ENCODE data around the gene PTPDC1.
"Not testable (repeated sequence)": the region's sequence is repeated elsewhere in the genome, so short reads cannot be mapped to it uniquely, and the experiment has no call there.

Gene PTPDC1

GRCh38 chr9:94080249-94080648 is 4.0 kb upstream of the PTPDC1 start:
- TF ChIP-seq POLR2A (IDR thresholded peaks at IDR 0.05; ENCODE audit: low read length): no peak
- no peak for TF ChIP-seq GATA1 (IDR thresholded peaks at IDR 0.05; ENCODE audit: low read depth, low read length)
- no peak for DNase-seq

GRCh38 chr9:94081435-94081834 is 2.8 kb upstream of the PTPDC1 start:
- TF ChIP-seq POLR2A (IDR thresholded peaks at IDR 0.05; ENCODE audit: low read length) (no peak), GATA1 (IDR thresholded peaks at IDR 0.05; ENCODE audit: low read depth, low read length) (no peak)
- DNase-seq: no peak

- DNase-seq: no peak
- no peak for TF ChIP-seq POLR2A (IDR thresholded peaks at IDR 0.05; ENCODE audit: low read length)
- TF ChIP-seq GATA1 (IDR thresholded peaks at IDR 0.05; ENCODE audit: low read depth, low read length): no peak
These were observed 2.3 kb upstream of the PTPDC1 start for GRCh38 chr9:94081864-94082463.

GRCh38 chr9:94082553-94082952 is 1.7 kb upstream of the PTPDC1 start:
- DNase-seq: no peak
- TF ChIP-seq GATA1 (IDR thresholded peaks at IDR 0.05; ENCODE audit: low read depth, low read length): no peak
- TF ChIP-seq POLR2A (IDR thresholded peaks at IDR 0.05; ENCODE audit: low read length): no peak

GRCh38 chr9:94082956-94083355 is 1.3 kb upstream of the PTPDC1 start:
- no peak for DNase-seq
- TF ChIP-seq POLR2A (IDR thresholded peaks at IDR 0.05; ENCODE audit: low read length) (no peak), GATA1 (IDR thresholded peaks at IDR 0.05; ENCODE audit: low read depth, low read length) (no peak)

DNA sequence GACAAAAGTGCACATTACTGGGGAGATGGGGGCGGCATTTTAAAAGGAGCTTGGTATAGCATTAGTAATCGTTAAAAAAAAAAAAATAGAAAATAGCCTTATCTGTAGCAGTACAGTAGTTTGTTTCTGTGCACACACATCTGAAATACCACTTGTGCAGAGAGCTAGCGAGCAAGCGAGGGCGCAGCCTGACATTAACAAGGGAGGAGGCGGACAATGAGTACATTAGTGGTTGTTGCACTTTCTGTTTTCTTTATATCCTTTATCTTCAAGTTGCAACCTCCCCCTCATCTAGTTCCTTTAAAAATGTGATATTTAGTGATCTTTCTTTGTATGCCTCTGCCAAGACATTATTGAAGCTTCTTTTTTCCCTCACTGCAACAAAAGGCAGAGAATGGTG is 880 bp upstream of the PTPDC1 start:
- no peak for TF ChIP-seq GATA1 (IDR thresholded peaks at IDR 0.05; ENCODE audit: low read depth, low read length)
- no peak for TF ChIP-seq POLR2A (IDR thresholded peaks at IDR 0.05; ENCODE audit: low read length)
- DNase-seq: no peak

DNA sequence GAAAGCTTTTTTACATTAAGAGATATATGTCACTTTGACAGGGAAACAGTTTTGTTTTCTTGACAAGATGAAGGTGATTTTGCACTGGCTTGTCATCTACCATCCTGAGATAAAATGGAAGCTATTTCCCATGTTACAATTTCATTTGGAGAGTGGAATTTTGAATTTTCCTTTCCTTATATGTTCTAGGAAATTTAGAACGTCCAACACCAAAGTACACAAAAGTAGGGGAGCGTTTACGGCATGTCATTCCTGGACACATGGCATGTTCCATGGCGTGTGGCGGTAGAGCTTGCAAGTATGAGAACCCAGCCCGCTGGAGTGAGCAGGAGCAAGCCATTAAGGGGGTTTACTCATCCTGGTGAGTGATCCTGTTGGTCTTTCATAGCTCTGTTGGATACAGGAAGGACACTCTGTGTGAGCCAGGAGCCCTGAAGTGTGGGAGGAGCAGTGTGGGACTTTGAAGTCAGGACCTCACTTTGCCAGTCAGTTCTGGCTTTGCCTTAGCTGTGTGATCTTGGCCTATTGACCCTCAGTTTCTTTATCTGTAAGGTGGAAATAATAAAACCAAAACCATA is 887 bp downstream of the PTPDC1 start:
- DNase-seq: peak in 1 of 2 experiments; percentile 7
- TF ChIP-seq POLR2A (IDR thresholded peaks at IDR 0.05; ENCODE audit: low read length) (no peak), GATA1 (IDR thresholded peaks at IDR 0.05; ENCODE audit: low read depth, low read length) (no peak)

DNA sequence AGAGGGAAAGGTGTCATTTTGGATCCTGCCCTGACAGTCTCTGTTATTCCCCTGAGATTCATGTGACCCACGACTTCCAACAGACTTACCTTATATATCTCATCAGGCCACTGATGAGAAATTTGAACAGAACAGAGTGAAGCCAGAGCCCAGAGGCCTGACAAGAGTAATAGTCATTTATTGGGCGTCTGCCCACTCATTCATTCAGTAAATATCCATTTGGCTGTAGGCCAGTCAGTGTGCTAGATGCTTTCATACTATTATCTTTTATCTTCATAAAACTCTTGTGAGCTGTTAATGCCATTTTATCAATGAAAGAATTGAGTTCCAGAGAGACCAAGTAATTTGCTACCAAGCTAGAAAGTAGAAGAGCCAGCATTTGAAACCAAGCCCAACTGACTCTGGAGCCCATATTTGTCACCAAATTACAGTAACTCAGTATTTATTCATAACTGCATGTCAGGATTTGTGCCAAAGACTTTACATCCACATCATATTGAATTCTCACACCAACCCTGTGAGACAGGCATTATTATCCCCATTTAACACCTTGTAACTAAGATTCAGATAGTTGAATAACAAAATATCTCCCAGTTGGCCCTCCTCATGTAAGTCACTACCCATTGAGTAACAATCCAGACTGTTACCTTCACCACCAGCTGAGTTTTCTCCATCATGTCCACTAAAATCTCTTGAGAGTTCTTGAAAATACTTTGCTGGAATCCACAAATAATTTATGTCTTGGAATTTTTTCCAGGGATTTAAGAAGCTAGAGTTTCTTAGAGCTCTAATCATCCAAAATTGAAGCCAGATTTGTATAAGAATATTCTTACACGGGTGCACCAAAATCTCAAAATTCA is 2.5 kb downstream of the PTPDC1 start:
- TF ChIP-seq POLR2A (IDR thresholded peaks at IDR 0.05; ENCODE audit: low read length) (no peak), GATA1 (IDR thresholded peaks at IDR 0.05; ENCODE audit: low read depth, low read length) (no peak)
- peak; percentile 18 to 32 for DNase-seq

DNA sequence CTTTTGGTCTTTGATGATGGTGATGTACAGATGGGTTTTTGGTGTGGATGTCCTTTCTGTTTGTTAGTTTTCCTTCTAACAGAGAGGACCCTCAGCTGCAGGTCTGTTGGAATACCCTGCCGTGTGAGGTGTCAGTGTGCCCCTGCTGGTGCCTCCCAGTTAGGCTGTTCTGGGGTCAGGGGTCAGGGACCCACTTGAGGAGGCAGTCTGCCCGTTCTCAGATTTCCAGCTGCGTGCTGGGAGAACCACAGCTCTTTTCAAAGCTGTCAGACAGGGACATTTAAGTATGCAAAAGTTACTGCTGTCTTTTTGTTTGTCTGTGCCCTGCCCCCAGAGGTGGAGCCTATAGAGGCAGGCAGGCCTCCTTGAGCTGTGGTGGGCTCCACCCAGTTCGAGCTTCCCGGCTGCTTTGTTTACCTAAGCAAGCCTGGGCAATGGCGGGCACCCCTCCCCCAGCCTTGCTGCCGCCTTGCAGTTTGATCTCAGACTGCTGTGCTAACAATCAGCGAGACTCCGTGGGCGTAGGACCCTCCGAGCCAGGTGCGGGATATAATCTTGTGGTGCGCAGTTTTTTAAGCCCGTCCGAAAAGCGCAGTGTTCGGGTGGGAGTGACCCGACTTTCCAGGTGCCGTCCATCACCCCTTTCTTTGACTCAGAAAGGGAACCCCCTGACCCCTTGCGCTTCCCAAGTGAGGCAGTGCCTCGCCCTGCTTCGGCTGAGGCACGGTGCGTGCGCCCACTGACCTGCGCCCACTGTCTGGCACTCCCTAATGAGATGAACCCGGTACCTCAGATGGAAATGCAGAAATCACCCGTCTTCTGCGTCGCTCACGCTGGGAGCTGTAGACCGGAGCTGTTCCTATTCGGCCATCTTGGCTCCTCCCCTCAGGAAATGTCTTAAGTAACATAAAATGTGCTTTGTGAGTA is 10.2 kb downstream of the PTPDC1 start:
- not testable (repeated sequence) for DNase-seq

GRCh38 chr9:94096819-94097577 is 12.7 kb downstream of the PTPDC1 start:
- no peak for TF ChIP-seq GATA1 (IDR thresholded peaks at IDR 0.05; ENCODE audit: low read depth, low read length)
- TF ChIP-seq POLR2A (IDR thresholded peaks at IDR 0.05; ENCODE audit: low read length): no peak
- DNase-seq: no peak

DNA sequence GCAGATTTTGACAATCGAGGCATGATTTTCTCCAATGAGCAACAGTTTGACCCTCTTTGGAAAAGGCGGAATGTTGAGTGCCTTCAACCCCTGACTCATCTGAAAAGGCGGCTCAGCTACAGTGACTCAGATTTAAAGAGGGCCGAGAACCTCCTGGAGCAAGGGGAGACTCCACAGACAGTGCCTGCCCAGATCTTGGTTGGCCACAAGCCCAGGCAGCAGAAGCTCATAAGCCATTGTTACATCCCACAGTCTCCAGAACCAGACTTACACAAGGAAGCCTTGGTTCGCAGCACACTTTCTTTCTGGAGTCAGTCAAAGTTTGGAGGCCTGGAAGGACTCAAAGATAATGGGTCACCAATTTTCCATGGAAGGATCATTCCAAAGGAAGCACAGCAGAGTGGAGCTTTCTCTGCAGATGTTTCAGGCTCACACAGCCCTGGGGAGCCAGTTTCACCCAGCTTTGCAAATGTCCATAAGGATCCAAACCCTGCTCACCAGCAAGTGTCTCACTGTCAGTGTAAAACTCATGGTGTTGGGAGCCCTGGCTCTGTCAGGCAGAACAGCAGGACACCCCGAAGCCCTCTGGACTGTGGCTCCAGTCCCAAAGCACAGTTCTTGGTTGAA is 13.6 kb downstream of the PTPDC1 start:
- DNase-seq: no peak
- TF ChIP-seq GATA1 (IDR thresholded peaks at IDR 0.05; ENCODE audit: low read depth, low read length): no peak
- TF ChIP-seq POLR2A (IDR thresholded peaks at IDR 0.05; ENCODE audit: low read length): no peak

- no peak for DNase-seq
- TF ChIP-seq POLR2A (IDR thresholded peaks at IDR 0.05; ENCODE audit: low read length) (no peak), GATA1 (IDR thresholded peaks at IDR 0.05; ENCODE audit: low read depth, low read length) (no peak)
These were observed 16.1 kb downstream of the PTPDC1 start for GRCh38 chr9:94100152-94100879.
